ENCODE results near the gene MLC1.

The MLC1 gene

DNA sequence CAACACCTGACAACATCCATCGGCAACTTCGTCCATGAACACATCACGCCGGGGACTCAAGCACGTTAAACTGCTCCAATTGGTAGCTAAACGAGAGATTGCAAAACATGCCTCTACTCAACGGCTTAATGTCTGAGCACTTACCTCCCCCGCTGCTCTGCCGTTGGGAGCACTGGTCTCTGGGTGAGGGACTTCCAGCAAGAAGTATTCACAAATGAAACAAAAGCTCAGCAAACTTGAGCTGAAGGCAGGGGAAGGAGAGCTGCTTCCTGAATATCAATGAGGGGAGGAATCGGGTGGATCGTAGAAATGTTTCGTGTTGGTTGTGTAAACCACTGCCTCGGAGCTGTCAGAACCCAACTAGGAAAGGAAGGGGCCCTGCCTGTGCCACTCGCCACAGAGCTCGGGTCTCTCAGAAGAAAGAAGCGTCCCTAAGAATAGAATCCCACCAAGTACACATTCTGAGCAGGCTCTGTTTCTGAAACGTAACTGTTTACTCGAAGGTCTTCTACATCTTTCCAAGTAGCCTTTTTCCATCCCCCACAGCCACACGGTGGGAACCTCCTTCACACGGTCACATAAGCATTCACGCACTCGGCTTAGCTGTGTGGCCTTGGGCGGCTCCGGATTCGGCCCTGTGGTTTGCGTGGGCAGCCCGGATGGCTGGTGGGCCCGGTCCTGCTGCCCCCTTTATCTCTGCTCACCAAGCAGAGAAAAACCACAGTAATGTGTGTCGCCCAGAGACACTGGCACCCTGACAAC is at the start of gene MLC1:
TSS of gene MLC1 (minus strand) at position 216 of the 762 bp plus-strand sequence. CDS start 524 bp downstream, outside the sequence.
- CTCF ChIA-PET: interaction anchor here (0.8 kb wide), 1 partner anchor 18 kb away, joined by 3 read pairs; no protein-coding TSS in a partner anchor
- no peaks in the 10 kb centered on the region for H3K36me3 ChIP-seq (ENCODE audit: control insufficient read depth in 2 of 2, insufficient read depth in 1 of 2, low read length in 2 of 2)

DNA sequence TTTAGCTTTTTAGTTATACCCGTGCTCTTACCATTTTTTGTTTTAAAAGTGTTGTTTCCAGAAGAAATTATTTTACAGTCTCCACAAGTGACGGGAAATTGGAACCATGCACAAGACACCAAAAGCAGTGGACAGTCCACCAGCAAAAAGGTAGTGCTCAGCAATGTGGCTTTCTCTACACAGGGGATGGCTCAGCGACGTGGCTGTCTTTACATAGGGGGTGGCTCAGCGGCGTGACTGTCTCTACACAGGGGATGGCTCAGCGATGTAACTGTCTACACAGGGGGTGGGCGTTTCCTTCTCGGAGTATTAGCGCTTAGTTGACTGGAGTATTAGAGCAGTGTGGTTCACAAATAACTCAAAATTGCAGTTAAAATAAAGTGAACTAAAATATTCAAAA is 49.3 kb upstream of the MLC1 start:
- TF ChIP-seq, protein P1, sequence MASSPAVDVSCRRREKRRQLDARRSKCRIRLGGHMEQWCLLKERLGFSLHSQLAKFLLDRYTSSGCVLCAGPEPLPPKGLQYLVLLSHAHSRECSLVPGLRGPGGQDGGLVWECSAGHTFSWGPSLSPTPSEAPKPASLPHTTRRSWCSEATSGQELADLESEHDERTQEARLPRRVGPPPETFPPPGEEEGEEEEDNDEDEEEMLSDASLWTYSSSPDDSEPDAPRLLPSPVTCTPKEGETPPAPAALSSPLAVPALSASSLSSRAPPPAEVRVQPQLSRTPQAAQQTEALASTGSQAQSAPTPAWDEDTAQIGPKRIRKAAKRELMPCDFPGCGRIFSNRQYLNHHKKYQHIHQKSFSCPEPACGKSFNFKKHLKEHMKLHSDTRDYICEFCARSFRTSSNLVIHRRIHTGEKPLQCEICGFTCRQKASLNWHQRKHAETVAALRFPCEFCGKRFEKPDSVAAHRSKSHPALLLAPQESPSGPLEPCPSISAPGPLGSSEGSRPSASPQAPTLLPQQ (tag by site-specific recombination; IDR thresholded peaks at IDR 0.05): no peak
- TF ChIP-seq, protein P2, sequence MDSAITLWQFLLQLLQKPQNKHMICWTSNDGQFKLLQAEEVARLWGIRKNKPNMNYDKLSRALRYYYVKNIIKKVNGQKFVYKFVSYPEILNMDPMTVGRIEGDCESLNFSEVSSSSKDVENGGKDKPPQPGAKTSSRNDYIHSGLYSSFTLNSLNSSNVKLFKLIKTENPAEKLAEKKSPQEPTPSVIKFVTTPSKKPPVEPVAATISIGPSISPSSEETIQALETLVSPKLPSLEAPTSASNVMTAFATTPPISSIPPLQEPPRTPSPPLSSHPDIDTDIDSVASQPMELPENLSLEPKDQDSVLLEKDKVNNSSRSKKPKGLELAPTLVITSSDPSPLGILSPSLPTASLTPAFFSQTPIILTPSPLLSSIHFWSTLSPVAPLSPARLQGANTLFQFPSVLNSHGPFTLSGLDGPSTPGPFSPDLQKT (IDR thresholded peaks at IDR 0.05; ENCODE audit: borderline replicate concordance, low read depth, low read length): no peak
- TF ChIP-seq ZBTB7A (tag by site-specific recombination; IDR thresholded peaks at IDR 0.05; ENCODE audit: low read depth) (no peak), REPIN1 (tag by site-specific recombination; IDR thresholded peaks at IDR 0.05; ENCODE audit: low read depth) (no peak), ZBTB21 (tag by site-specific recombination; IDR thresholded peaks at IDR 0.05) (no peak)
- Histone ChIP-seq H3K4me1 (ENCODE audit: control insufficient read depth, insufficient read depth, low read length) (no peaks in the 10 kb centered on the region), H3K36me3 (ENCODE audit: control insufficient read depth in 2 of 2, insufficient read depth in 1 of 2, low read length in 2 of 2) (no peaks in the 10 kb centered on the region), H3K4me3 (ENCODE audit: low read depth, low read length) (no peak overlapping the region), H3K27ac (ENCODE audit: extremely low read depth, low read depth, low read length) (no peak overlapping the region), H3K9me3 (ENCODE audit: control insufficient read depth, insufficient read depth, low read depth, low read length) (no peaks in the 10 kb centered on the region)
- CTCF ChIA-PET: interaction anchor here (0.7 kb wide), 1 partner anchor 203 kb away, joined by 3 read pairs; no protein-coding TSS in a partner anchor
- POLR2A ChIA-PET: no interaction called here

More for the DNA sequence above, at the start of gene MLC1:
- no peaks in the 10 kb centered on the region for H3K9me3 ChIP-seq (ENCODE audit: control insufficient read depth, insufficient read depth, low read depth, low read length)
- no peaks in the 10 kb centered on the region for H3K4me1 ChIP-seq (ENCODE audit: control insufficient read depth, insufficient read depth, low read length)
- H3K27ac ChIP-seq (ENCODE audit: extremely low read depth, low read depth, low read length): no peak within 1 kb of the TSS
- no peak for TF ChIP-seq ZSCAN30 (tag by site-specific recombination; IDR thresholded peaks at IDR 0.05)
- no peak for TF ChIP-seq ZIC2 (tag by site-specific recombination; IDR thresholded peaks at IDR 0.05)
- TF ChIP-seq KLF16 (tag by site-specific recombination; IDR thresholded peaks at IDR 0.05): no peak
- TF ChIP-seq, protein P3, sequence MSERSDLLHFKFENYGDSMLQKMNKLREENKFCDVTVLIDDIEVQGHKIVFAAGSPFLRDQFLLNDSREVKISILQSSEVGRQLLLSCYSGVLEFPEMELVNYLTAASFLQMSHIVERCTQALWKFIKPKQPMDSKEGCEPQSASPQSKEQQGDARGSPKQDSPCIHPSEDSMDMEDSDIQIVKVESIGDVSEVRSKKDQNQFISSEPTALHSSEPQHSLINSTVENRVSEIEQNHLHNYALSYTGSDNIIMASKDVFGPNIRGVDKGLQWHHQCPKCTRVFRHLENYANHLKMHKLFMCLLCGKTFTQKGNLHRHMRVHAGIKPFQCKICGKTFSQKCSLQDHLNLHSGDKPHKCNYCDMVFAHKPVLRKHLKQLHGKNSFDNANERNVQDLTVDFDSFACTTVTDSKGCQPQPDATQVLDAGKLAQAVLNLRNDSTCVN (tag by site-specific recombination; optimal IDR thresholded peaks at IDR 0.05): no peak
- POLR2A ChIA-PET: interaction anchor here (0.6 kb wide), 1 partner anchor 993 kb away, joined by 3 read pairs; no protein-coding TSS in a partner anchor
- H3K4me3 ChIP-seq (ENCODE audit: low read depth, low read length): no peak within 1 kb of the TSS

DNA sequence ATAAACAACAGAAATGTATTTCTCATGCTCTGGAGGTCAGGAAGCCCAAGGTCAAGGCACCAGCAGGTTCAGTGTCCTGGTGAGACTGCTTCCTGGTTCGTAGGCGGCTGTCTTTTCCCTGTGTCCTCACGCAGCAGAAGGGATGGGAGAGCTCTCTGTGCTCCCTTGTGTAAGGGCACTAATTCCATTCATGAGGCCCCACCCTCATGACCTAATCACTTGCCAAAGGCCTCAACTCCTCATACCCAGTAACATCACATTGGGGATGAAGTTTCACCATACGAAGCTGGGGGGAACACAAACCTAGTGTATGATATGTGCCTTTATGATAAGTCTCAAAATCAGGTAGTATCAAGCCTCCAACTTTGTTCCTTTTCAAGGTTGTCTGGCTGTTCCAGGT is 46.7 kb upstream of the MLC1 start:
- H3K27ac ChIP-seq (ENCODE audit: extremely low read depth, low read depth, low read length): no peak overlapping the region
- no peak overlapping the region for H3K4me3 ChIP-seq (ENCODE audit: low read depth, low read length)
- no peaks in the 10 kb centered on the region for H3K4me1 ChIP-seq (ENCODE audit: control insufficient read depth, insufficient read depth, low read length)
- H3K9me3 ChIP-seq (ENCODE audit: control insufficient read depth, insufficient read depth, low read depth, low read length): no peaks in the 10 kb centered on the region
- CTCF ChIA-PET: no interaction called here
- no peaks in the 10 kb centered on the region for H3K36me3 ChIP-seq (ENCODE audit: control insufficient read depth in 2 of 2, insufficient read depth in 1 of 2, low read length in 2 of 2)
- POLR2A ChIA-PET: no interaction called here
- no peak for TF ChIP-seq ZNF610 (tag by site-specific recombination; IDR thresholded peaks at IDR 0.05; ENCODE audit: borderline replicate concordance)
- TF ChIP-seq, protein P4, sequence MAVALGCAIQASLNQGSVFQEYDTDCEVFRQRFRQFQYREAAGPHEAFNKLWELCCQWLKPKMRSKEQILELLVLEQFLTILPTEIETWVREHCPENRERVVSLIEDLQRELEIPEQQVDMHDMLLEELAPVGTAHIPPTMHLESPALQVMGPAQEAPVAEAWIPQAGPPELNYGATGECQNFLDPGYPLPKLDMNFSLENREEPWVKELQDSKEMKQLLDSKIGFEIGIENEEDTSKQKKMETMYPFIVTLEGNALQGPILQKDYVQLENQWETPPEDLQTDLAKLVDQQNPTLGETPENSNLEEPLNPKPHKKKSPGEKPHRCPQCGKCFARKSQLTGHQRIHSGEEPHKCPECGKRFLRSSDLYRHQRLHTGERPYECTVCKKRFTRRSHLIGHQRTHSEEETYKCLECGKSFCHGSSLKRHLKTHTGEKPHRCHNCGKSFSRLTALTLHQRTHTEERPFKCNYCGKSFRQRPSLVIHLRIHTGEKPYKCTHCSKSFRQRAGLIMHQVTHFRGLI (tag by site-specific recombination; IDR thresholded peaks at IDR 0.05): no peak

All from HEK293 (cell line).